COLO668 (cell line): ENCODE results near the gene SEMA6A.
A peak's percentile ranks its signal among the peaks of the same experiment; 100 is the strongest.
"Not testable (repeated sequence)": the region's sequence is repeated elsewhere in the genome, so short reads cannot be mapped to it uniquely, and the experiment has no call there.

Experiments
- DNase-seq: peaks from one replicate; lab custom pipeline; 2025; ENCODE audit not compliant: unreplicated experiment; lab: John Stamatoyannopoulos, UW

Gene SEMA6A

GRCh38 chr5:116554764-116555163, 19.9 kb downstream of the SEMA6A start:
- DNase-seq: peak; percentile 41

GRCh38 chr5:116553366-116553765, 21.3 kb downstream of the SEMA6A start:
- no peak for DNase-seq

- no peak for DNase-seq
Measured at GRCh38 chr5:116550082-116550481, 24.5 kb downstream of the SEMA6A start.

- no peak for DNase-seq
Measured at GRCh38 chr5:116546743-116547124, 27.9 kb downstream of the SEMA6A start.

GRCh38 chr5:116546033-116546742, 28.4 kb downstream of the SEMA6A start:
- DNase-seq: no peak

GRCh38 chr5:116545465-116545864, 29.2 kb downstream of the SEMA6A start:
- not testable (repeated sequence) for DNase-seq

- peak; percentile 57 for DNase-seq
Measured at GRCh38 chr5:116544531-116545241, 29.9 kb downstream of the SEMA6A start.

- no peak for DNase-seq
Measured at GRCh38 chr5:116543501-116543900, 31.1 kb downstream of the SEMA6A start.

GRCh38 chr5:116542619-116543018, 32.0 kb downstream of the SEMA6A start:
- no peak for DNase-seq

- no peak for DNase-seq
Measured at GRCh38 chr5:116539222-116539621, 35.4 kb downstream of the SEMA6A start.

GRCh38 chr5:116536316-116537083, 38.1 kb downstream of the SEMA6A start:
- DNase-seq: no peak

- no peak for DNase-seq
Measured at GRCh38 chr5:116534964-116535651, 39.5 kb downstream of the SEMA6A start.

- DNase-seq: peak; percentile 16
Measured at GRCh38 chr5:116532762-116533525, 41.7 kb downstream of the SEMA6A start.

GRCh38 chr5:116531635-116532034, 43.0 kb downstream of the SEMA6A start:
- no peak for DNase-seq

- DNase-seq: no peak
Measured at GRCh38 chr5:116531117-116531516, 43.5 kb downstream of the SEMA6A start.

GRCh38 chr5:116530276-116530675, 44.3 kb downstream of the SEMA6A start:
- DNase-seq: no peak

- peak; percentile 6 for DNase-seq
Measured at GRCh38 chr5:116529615-116530014, 45.0 kb downstream of the SEMA6A start.

GRCh38 chr5:116528519-116529234, 45.9 kb downstream of the SEMA6A start:
- peak; percentile 13 for DNase-seq

GRCh38 chr5:116527582-116527981, 47.0 kb downstream of the SEMA6A start:
- no peak for DNase-seq

- DNase-seq: no peak
Measured at GRCh38 chr5:116525674-116526073, 48.9 kb downstream of the SEMA6A start.
